HG02763 (cell line): ENCODE measurements around the gene FAR1.
"Not testable (repeated sequence)": the region's sequence is repeated elsewhere in the genome, so short reads cannot be mapped to it uniquely, and the experiment has no call there.

Experiments used
- ATAC-seq: cut with Tn5 transposase; IDR thresholded peaks from one replicate; pipeline ENCODE4 v1.9.1; 2021; ENCODE audit warnings: mild to moderate bottlenecking, moderate library complexity; ENCODE audit not compliant: unreplicated experiment

FAR1 gene

GRCh38 chr11:13702071-13702470 lies 33.6 kb downstream of the FAR1 start:
- no peak for ATAC-seq

- no peak for ATAC-seq
Observed at GRCh38 chr11:13705710-13706109, 37.2 kb downstream of the FAR1 start.

- no peak for ATAC-seq
Observed at GRCh38 chr11:13713982-13714381, 45.5 kb downstream of the FAR1 start.

GRCh38 chr11:13717331-13717730 lies 48.9 kb downstream of the FAR1 start:
- no peak for ATAC-seq

GRCh38 chr11:13718394-13718793 lies 49.9 kb downstream of the FAR1 start:
- ATAC-seq = no peak

- no peak for ATAC-seq
Observed at GRCh38 chr11:13720940-13721339, 52.5 kb downstream of the FAR1 start.

- no peak for ATAC-seq
Observed at GRCh38 chr11:13721760-13722159, 53.3 kb downstream of the FAR1 start.

GRCh38 chr11:13726456-13726855 lies 58.0 kb downstream of the FAR1 start:
- ATAC-seq = no peak

GRCh38 chr11:13728076-13728475 lies 59.6 kb downstream of the FAR1 start:
- ATAC-seq = no peak

- no peak for ATAC-seq
Observed at GRCh38 chr11:13734530-13734929, 66.1 kb downstream of the FAR1 start.

- no peak for ATAC-seq
Observed at GRCh38 chr11:13745165-13745564, 76.7 kb downstream of the FAR1 start.

GRCh38 chr11:13753316-13753715 lies 84.8 kb downstream of the FAR1 start:
- ATAC-seq = not testable (repeated sequence)

- ATAC-seq = no peak
Observed at GRCh38 chr11:13759050-13759449, 90.6 kb downstream of the FAR1 start.

GRCh38 chr11:13760115-13760514 lies 91.6 kb downstream of the FAR1 start:
- no peak for ATAC-seq

- ATAC-seq = no peak
Observed at GRCh38 chr11:13761250-13761649, 92.8 kb downstream of the FAR1 start.

- ATAC-seq = no peak
Observed at GRCh38 chr11:13761716-13762115, 93.2 kb downstream of the FAR1 start.

- no peak for ATAC-seq
Observed at GRCh38 chr11:13762718-13763117, 94.2 kb downstream of the FAR1 start.

GRCh38 chr11:13763341-13763740 lies 94.9 kb downstream of the FAR1 start:
- ATAC-seq = no peak

GRCh38 chr11:13765886-13766285 lies 97.4 kb downstream of the FAR1 start:
- ATAC-seq = no peak

GRCh38 chr11:13767471-13767870 lies 99.0 kb downstream of the FAR1 start:
- no peak for ATAC-seq

GRCh38 chr11:13769188-13769587 lies 100.7 kb downstream of the FAR1 start:
- no peak for ATAC-seq

- ATAC-seq = no peak
Observed at GRCh38 chr11:13771151-13771550, 102.7 kb downstream of the FAR1 start.

GRCh38 chr11:13772223-13773046 lies 104.0 kb downstream of the FAR1 start:
- no peak for ATAC-seq
